ENCODE data around the gene FOXP3.

Gene FOXP3

GRCh38 chrX:49271341-49271740 is 6.8 kb upstream of the FOXP3 start:
- no peak overlapping the region for H3K9ac ChIP-seq (ENCODE audit: low read length)
- no peaks in the 10 kb centered on the region for H3K9me3 ChIP-seq (ENCODE audit: control insufficient read depth, low read length)
- no peaks in the 10 kb centered on the region for H3K27me3 ChIP-seq (ENCODE audit: control insufficient read depth, insufficient read depth, low read length)
- peaks cover 22% of the 10 kb centered on the region for H3K4me1 ChIP-seq (ENCODE audit: control insufficient read depth, insufficient read depth, low read length)
- H3K36me3 ChIP-seq (ENCODE audit: control insufficient read depth, insufficient read depth, low read length): no peaks in the 10 kb centered on the region
- H3K4me3 ChIP-seq (ENCODE audit: low read length): no peak overlapping the region

- Histone ChIP-seq H3K36me3 (ENCODE audit: control insufficient read depth, insufficient read depth, low read length) (no peaks in the 10 kb centered on the region), H3K4me3 (ENCODE audit: low read length) (no peak overlapping the region), H3K9me3 (ENCODE audit: control insufficient read depth, low read length) (no peaks in the 10 kb centered on the region), H3K4me1 (ENCODE audit: control insufficient read depth, insufficient read depth, low read length) (peaks cover 22% of the 10 kb centered on the region), H3K9ac (ENCODE audit: low read length) (peak overlapping the region; percentile 76), H3K27me3 (ENCODE audit: control insufficient read depth, insufficient read depth, low read length) (no peaks in the 10 kb centered on the region)
These were observed 5.9 kb upstream of the FOXP3 start for GRCh38 chrX:49270249-49270921.

- Histone ChIP-seq H3K4me3 (ENCODE audit: low read length) (peak within 1 kb of the TSS; percentile 63), H3K9ac (ENCODE audit: low read length) (peak within 1 kb of the TSS; percentile 76), H3K9me3 (ENCODE audit: control insufficient read depth, low read length) (no peaks in the 10 kb centered on the region), H3K36me3 (ENCODE audit: control insufficient read depth, insufficient read depth, low read length) (no peaks in the 10 kb centered on the region), H3K27me3 (ENCODE audit: control insufficient read depth, insufficient read depth, low read length) (no peaks in the 10 kb centered on the region), H3K4me1 (ENCODE audit: control insufficient read depth, insufficient read depth, low read length) (peaks cover 22% of the 10 kb centered on the region)
These were observed 5.3 kb upstream of the FOXP3 start, which contains the start of gene PPP1R3F for GRCh38 chrX:49269767-49270248. TSS of gene PPP1R3F (plus strand) at chrX:49269793. CDS start at chrX:49269870, 77 bp downstream.

- Histone ChIP-seq H3K9me3 (ENCODE audit: control insufficient read depth, low read length) (no peaks in the 10 kb centered on the region), H3K36me3 (ENCODE audit: control insufficient read depth, insufficient read depth, low read length) (no peaks in the 10 kb centered on the region), H3K4me3 (ENCODE audit: low read length) (peak overlapping the region; percentile 63), H3K27me3 (ENCODE audit: control insufficient read depth, insufficient read depth, low read length) (no peaks in the 10 kb centered on the region), H3K9ac (ENCODE audit: low read length) (peak overlapping the region; percentile 76), H3K4me1 (ENCODE audit: control insufficient read depth, insufficient read depth, low read length) (peaks cover 22% of the 10 kb centered on the region)
These were observed 4.7 kb upstream of the FOXP3 start for GRCh38 chrX:49269010-49269766.

GRCh38 chrX:49268702-49269009 is 4.1 kb upstream of the FOXP3 start:
- no peaks in the 10 kb centered on the region for H3K36me3 ChIP-seq (ENCODE audit: control insufficient read depth, insufficient read depth, low read length)
- H3K27me3 ChIP-seq (ENCODE audit: control insufficient read depth, insufficient read depth, low read length): no peaks in the 10 kb centered on the region
- peak overlapping the region; percentile 63 for H3K4me3 ChIP-seq (ENCODE audit: low read length)
- H3K9me3 ChIP-seq (ENCODE audit: control insufficient read depth, low read length): no peaks in the 10 kb centered on the region
- H3K4me1 ChIP-seq (ENCODE audit: control insufficient read depth, insufficient read depth, low read length): peaks cover 22% of the 10 kb centered on the region
- peak overlapping the region; percentile 76 for H3K9ac ChIP-seq (ENCODE audit: low read length)

GRCh38 chrX:49266523-49267445 is 2.3 kb upstream of the FOXP3 start:
- no peaks in the 10 kb centered on the region for H3K36me3 ChIP-seq (ENCODE audit: control insufficient read depth, insufficient read depth, low read length)
- H3K4me1 ChIP-seq (ENCODE audit: control insufficient read depth, insufficient read depth, low read length): peaks cover 12% of the 10 kb centered on the region
- no peak overlapping the region for H3K4me3 ChIP-seq (ENCODE audit: low read length)
- H3K27me3 ChIP-seq (ENCODE audit: control insufficient read depth, insufficient read depth, low read length): no peaks in the 10 kb centered on the region
- no peaks in the 10 kb centered on the region for H3K9me3 ChIP-seq (ENCODE audit: control insufficient read depth, low read length)
- H3K9ac ChIP-seq (ENCODE audit: low read length): no peak overlapping the region

- no peaks in the 10 kb centered on the region for H3K36me3 ChIP-seq (ENCODE audit: control insufficient read depth, insufficient read depth, low read length)
- no peaks in the 10 kb centered on the region for H3K4me1 ChIP-seq (ENCODE audit: control insufficient read depth, insufficient read depth, low read length)
- H3K27me3 ChIP-seq (ENCODE audit: control insufficient read depth, insufficient read depth, low read length): no peaks in the 10 kb centered on the region
- no peak overlapping the region for H3K9ac ChIP-seq (ENCODE audit: low read length)
- H3K9me3 ChIP-seq (ENCODE audit: control insufficient read depth, low read length): no peaks in the 10 kb centered on the region
- no peak overlapping the region for H3K4me3 ChIP-seq (ENCODE audit: low read length)
These were observed 879 bp downstream of the FOXP3 start for GRCh38 chrX:49263631-49264030.

- Histone ChIP-seq H3K4me1 (ENCODE audit: control insufficient read depth, insufficient read depth, low read length) (no peaks in the 10 kb centered on the region), H3K36me3 (ENCODE audit: control insufficient read depth, insufficient read depth, low read length) (no peaks in the 10 kb centered on the region), H3K27me3 (ENCODE audit: control insufficient read depth, insufficient read depth, low read length) (no peaks in the 10 kb centered on the region), H3K9me3 (ENCODE audit: control insufficient read depth, low read length) (no peaks in the 10 kb centered on the region), H3K4me3 (ENCODE audit: low read length) (no peak overlapping the region), H3K9ac (ENCODE audit: low read length) (no peak overlapping the region)
These were observed 1.9 kb downstream of the FOXP3 start for GRCh38 chrX:49262603-49263002.

- no peak overlapping the region for H3K9ac ChIP-seq (ENCODE audit: low read length)
- H3K9me3 ChIP-seq (ENCODE audit: control insufficient read depth, low read length): no peaks in the 10 kb centered on the region
- no peaks in the 10 kb centered on the region for H3K36me3 ChIP-seq (ENCODE audit: control insufficient read depth, insufficient read depth, low read length)
- no peaks in the 10 kb centered on the region for H3K27me3 ChIP-seq (ENCODE audit: control insufficient read depth, insufficient read depth, low read length)
- H3K4me3 ChIP-seq (ENCODE audit: low read length): no peak overlapping the region
- H3K4me1 ChIP-seq (ENCODE audit: control insufficient read depth, insufficient read depth, low read length): no peaks in the 10 kb centered on the region
These were observed 4.1 kb downstream of the FOXP3 start for GRCh38 chrX:49260221-49260985.

GRCh38 chrX:49258749-49259124 is 5.8 kb downstream of the FOXP3 start:
- H3K27me3 ChIP-seq (ENCODE audit: control insufficient read depth, insufficient read depth, low read length): no peaks in the 10 kb centered on the region
- no peak overlapping the region for H3K9ac ChIP-seq (ENCODE audit: low read length)

GRCh38 chrX:49257846-49258748 is 6.4 kb downstream of the FOXP3 start:
- H3K4me1 ChIP-seq (ENCODE audit: control insufficient read depth, insufficient read depth, low read length): no peaks in the 10 kb centered on the region
- no peaks in the 10 kb centered on the region for H3K27me3 ChIP-seq (ENCODE audit: control insufficient read depth, insufficient read depth, low read length)
- H3K36me3 ChIP-seq (ENCODE audit: control insufficient read depth, insufficient read depth, low read length): no peaks in the 10 kb centered on the region
- no peak overlapping the region for H3K9ac ChIP-seq (ENCODE audit: low read length)
- H3K9me3 ChIP-seq (ENCODE audit: control insufficient read depth, low read length): no peaks in the 10 kb centered on the region
- no peak overlapping the region for H3K4me3 ChIP-seq (ENCODE audit: low read length)

More at GRCh38 chrX:49258749-49259124, 5.8 kb downstream of the FOXP3 start:
- Histone ChIP-seq H3K9me3 (ENCODE audit: control insufficient read depth, low read length) (no peaks in the 10 kb centered on the region), H3K4me1 (ENCODE audit: control insufficient read depth, insufficient read depth, low read length) (no peaks in the 10 kb centered on the region), H3K4me3 (ENCODE audit: low read length) (no peak overlapping the region), H3K36me3 (ENCODE audit: control insufficient read depth, insufficient read depth, low read length) (no peaks in the 10 kb centered on the region)
